Heart left ventricle (tissue), 13 donors: Measurements from ENCODE around the gene CCR8.

Source experiments
- POLR2A ChIP-seq, 2 donors: fragments of 450-650 bp; IDR thresholded peaks; one replicate each; pipeline ENCODE4 v1.6.1; 2017; ENCODE audit warnings: antibody characterized with exemption in 2 of 2, mild to moderate bottlenecking in 2 of 2, moderate library complexity in 2 of 2
- TF ChIP-seq, protein P1 (sequence below), 12 donors: fragments of 200-600 bp; sonication (generic) in 4 of 12; IDR thresholded peaks; one replicate each; pipeline versions ENCODE4 v1.5.0 to v1.8.0; 2018 to 2022; ENCODE audit warnings: antibody characterized with exemption in 12 of 12, mild to moderate bottlenecking in 5 of 12
- donor health status: ischemic (EF 13 %, LVEDD 7.1; RV severe dilation, severe dysfunction).
- donor health status: DM: no; HTN: yes; CAD: no.
- donor health status: DM: no; HTN: no; CAD: no.
- donor health status: ischemic (EF 25% LVEDD 6.9; RV normal size, moderate dysfunction).
- donor health status: ischemic (EF 25% LVEDD 5.7; RV mildly dilated, moderate dysfunction).
- donor health status: ischemic (EF 35%, LVEDD 5.7; RV mildly dilated, moderate dysfunction).
- donor health status: nonischemic (EF 11% LVEDD 7.7; RV severe dilation, severe dysfunction).
- donor health status: DM: yes; HTN: yes; CAD: no.
- donor health status: PGD.
- donor health status: ischemic (EF 29% LVEDD 5.4; RV normal size, mild dysfunction).
- donor health status: nonischemic (EF 23%, LVEDD 6.1; RV moderate dilation, normal function).

DNA sequence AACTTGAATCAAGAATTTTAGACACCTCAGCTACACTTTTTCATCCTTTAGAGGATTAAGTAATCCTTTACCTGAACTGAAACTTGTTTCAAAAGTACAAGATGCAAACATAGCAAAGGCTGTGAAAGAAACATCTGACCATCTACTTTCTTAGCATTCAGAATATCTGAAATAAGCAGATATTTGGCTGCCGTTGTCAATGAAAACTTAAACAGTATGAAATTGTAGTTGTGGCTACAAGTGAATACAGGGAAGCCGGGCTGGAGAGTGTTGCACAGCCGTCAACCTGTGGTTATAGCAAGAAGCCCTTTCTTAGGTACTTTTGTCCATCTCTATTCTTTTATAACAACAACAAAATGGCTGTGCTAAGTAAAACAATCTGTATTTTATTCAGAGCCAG is 42.7 kb upstream of the CCR8 start:
- TF ChIP-seq, protein P1, sequence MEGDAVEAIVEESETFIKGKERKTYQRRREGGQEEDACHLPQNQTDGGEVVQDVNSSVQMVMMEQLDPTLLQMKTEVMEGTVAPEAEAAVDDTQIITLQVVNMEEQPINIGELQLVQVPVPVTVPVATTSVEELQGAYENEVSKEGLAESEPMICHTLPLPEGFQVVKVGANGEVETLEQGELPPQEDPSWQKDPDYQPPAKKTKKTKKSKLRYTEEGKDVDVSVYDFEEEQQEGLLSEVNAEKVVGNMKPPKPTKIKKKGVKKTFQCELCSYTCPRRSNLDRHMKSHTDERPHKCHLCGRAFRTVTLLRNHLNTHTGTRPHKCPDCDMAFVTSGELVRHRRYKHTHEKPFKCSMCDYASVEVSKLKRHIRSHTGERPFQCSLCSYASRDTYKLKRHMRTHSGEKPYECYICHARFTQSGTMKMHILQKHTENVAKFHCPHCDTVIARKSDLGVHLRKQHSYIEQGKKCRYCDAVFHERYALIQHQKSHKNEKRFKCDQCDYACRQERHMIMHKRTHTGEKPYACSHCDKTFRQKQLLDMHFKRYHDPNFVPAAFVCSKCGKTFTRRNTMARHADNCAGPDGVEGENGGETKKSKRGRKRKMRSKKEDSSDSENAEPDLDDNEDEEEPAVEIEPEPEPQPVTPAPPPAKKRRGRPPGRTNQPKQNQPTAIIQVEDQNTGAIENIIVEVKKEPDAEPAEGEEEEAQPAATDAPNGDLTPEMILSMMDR (IDR thresholded peaks at IDR 0.05), result no peak
- TF ChIP-seq POLR2A (IDR thresholded peaks at IDR 0.05), result no peak
